Esophagus squamous epithelium (tissue), 4 donors: ENCODE measurements around the gene IQGAP2.

Experiments used
- POLR2A ChIP-seq, 4 donors: fragments of 450-650 bp; IDR thresholded peaks; one replicate each; pipeline ENCODE4 v1.6.1; 2017; ENCODE audit warnings: antibody characterized with exemption in 4 of 4, mild to moderate bottlenecking in 4 of 4, moderate library complexity in 3 of 4
- TF ChIP-seq, protein P1 (sequence below), 6 experiments: fragments of 450-650 bp in 4 of 6; fragments of 200-600 bp in 2 of 6; sonication (generic) in 2 of 6; IDR thresholded peaks; one replicate each; pipeline ENCODE4 v1.5.1; 2016 to 2019; ENCODE audit warnings: antibody characterized with exemption in 6 of 6, mild to moderate bottlenecking in 4 of 6, moderate library complexity in 4 of 6

DNA sequence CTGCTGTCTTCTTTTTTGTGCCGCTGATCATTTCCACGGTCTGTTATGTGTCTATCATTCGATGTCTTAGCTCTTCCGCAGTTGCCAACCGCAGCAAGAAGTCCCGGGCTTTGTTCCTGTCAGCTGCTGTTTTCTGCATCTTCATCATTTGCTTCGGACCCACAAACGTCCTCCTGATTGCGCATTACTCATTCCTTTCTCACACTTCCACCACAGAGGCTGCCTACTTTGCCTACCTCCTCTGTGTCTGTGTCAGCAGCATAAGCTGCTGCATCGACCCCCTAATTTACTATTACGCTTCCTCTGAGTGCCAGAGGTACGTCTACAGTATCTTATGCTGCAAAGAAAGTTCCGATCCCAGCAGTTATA is 329.9 kb downstream of the IQGAP2 start:
- TF ChIP-seq, protein P1, sequence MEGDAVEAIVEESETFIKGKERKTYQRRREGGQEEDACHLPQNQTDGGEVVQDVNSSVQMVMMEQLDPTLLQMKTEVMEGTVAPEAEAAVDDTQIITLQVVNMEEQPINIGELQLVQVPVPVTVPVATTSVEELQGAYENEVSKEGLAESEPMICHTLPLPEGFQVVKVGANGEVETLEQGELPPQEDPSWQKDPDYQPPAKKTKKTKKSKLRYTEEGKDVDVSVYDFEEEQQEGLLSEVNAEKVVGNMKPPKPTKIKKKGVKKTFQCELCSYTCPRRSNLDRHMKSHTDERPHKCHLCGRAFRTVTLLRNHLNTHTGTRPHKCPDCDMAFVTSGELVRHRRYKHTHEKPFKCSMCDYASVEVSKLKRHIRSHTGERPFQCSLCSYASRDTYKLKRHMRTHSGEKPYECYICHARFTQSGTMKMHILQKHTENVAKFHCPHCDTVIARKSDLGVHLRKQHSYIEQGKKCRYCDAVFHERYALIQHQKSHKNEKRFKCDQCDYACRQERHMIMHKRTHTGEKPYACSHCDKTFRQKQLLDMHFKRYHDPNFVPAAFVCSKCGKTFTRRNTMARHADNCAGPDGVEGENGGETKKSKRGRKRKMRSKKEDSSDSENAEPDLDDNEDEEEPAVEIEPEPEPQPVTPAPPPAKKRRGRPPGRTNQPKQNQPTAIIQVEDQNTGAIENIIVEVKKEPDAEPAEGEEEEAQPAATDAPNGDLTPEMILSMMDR (IDR thresholded peaks at IDR 0.05): no peak
- TF ChIP-seq POLR2A (IDR thresholded peaks at IDR 0.05): peak in 1 of 4 donors; percentile 23
